ENCODE results near the gene MED20.

DNA sequence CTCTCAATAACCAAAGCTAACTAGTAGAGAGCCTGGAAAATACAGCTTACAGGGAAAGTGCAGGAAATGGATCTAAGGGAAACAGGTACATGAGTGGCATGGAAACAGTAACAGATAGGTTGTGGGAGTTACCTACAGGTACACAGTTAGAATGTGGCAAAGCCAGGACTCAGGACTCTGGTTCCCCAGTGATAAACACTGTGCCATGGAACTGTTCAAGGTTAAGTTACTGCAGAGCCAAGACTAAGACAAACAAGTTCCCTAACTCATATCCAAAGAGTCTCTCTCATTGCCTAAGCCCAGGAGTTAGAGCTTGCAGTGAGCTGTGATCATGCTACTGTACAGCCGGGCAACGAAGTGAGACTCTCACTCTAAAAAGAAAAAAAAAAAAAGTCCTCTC is 6.6 kb downstream of the MED20 start:
- TF ChIP-seq, protein P1, sequence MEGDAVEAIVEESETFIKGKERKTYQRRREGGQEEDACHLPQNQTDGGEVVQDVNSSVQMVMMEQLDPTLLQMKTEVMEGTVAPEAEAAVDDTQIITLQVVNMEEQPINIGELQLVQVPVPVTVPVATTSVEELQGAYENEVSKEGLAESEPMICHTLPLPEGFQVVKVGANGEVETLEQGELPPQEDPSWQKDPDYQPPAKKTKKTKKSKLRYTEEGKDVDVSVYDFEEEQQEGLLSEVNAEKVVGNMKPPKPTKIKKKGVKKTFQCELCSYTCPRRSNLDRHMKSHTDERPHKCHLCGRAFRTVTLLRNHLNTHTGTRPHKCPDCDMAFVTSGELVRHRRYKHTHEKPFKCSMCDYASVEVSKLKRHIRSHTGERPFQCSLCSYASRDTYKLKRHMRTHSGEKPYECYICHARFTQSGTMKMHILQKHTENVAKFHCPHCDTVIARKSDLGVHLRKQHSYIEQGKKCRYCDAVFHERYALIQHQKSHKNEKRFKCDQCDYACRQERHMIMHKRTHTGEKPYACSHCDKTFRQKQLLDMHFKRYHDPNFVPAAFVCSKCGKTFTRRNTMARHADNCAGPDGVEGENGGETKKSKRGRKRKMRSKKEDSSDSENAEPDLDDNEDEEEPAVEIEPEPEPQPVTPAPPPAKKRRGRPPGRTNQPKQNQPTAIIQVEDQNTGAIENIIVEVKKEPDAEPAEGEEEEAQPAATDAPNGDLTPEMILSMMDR (IDR thresholded peaks at IDR 0.05) = no peak
- no peak for TF ChIP-seq POLR2A (IDR thresholded peaks at IDR 0.05)

Data from uterus (tissue), 2 donors.